HG03442 (cell line): Measurements from ENCODE around the gene MYH15.
A peak's percentile ranks its signal among the peaks of the same experiment; 100 is the strongest.

ENCODE experiments used
- ATAC-seq: cut with Tn5 transposase; IDR thresholded peaks from one replicate; pipeline ENCODE4 v1.9.1; 2021; ENCODE audit warnings: mild to moderate bottlenecking, moderate library complexity; ENCODE audit not compliant: unreplicated experiment

Gene MYH15

DNA sequence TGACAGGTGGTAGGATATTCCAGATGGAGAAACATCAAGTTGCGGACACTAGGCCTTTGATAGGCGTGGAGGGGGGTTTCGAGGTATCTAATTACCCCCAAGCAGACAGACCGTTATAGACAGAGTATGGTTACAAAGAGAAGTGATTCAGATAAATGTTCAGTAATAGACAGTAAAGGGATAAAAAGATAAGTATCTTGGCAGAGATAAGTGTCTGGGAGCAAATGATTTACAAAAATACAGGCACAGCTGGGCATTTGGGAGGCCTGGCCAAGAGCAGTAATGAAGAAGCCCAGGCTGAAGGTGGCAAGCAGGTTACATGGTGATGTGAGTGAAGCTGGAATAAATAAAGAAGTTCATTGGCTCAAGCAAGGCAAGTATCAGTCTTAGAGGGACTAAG lies 659 bp upstream of the MYH15 start:
- ATAC-seq, result no peak

DNA sequence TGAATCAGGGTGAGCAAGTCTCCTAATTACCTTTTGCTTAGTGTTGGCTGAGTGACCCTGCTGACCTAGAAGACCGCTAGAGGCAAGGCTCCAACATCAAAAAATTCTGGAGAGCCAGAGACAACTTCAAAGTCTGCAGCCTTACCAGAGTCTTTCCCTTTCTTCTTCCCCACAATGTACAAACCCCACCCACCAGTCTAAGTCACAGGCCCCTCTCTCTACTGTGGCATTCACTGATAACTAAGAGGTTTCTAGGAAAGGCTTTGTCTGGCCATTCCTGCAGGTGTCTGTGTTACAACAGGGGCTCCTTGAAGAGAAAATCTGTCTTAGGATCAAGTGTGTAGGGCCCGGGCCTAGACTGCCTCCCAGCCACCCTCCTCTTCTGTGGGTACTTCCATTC lies 525 bp downstream of the MYH15 start:
- no peak for ATAC-seq

DNA sequence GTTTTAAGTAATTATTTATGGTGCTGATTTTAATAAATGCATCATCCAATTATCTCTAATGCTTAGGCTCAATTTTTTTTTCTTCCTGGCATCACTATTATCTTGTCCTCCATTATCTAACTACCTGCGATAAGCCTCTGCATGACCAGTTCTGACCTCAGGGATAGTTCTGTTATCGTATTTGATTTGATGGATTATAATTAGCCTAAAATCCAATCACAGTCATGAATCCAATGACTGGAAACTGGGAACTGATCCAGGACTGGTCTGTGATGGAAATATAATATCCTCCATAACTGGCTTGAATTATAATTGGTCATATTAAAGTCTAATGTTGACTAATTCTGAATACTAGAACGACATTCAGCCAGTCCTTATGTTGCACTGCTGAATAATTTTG lies 1.1 kb downstream of the MYH15 start:
- ATAC-seq, result no peak

DNA sequence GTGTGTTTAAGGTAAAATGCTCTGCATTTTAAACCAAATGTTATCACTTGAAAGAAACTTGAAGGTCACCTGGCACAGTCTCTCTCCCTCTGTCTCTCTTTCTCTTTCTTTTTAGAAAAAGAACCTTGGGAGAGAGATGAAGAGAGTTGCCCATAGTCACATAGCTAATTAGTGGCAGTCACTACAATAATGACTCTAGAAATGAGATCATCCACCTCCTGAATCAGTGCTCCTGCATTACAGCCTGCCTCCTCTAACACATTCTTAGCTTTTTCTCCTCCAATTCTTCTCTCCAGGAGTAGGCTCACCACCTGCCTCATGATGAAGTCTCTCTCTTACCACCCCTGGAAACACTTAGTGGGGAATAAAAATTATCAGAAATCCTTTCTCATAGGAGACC lies 2.5 kb downstream of the MYH15 start:
- no peak for ATAC-seq

DNA sequence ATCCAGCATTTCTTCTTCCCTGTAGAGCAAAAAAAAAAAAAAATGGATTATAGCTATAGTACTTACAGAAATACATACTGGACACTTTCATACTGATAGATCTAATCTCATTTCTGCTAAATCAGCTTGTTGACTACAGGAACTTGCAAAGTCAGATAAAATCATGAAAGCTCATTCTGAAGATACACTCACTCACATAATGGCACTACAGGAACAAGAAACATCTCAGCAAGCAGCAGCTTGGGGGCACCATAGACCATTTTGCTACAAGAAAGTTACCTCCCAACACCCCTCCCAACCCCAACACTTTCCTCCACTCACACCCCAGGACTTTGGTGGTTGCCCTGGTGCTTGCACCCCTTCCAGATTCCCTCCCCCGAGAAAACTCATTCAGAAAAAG lies 4.6 kb downstream of the MYH15 start:
- no peak for ATAC-seq

DNA sequence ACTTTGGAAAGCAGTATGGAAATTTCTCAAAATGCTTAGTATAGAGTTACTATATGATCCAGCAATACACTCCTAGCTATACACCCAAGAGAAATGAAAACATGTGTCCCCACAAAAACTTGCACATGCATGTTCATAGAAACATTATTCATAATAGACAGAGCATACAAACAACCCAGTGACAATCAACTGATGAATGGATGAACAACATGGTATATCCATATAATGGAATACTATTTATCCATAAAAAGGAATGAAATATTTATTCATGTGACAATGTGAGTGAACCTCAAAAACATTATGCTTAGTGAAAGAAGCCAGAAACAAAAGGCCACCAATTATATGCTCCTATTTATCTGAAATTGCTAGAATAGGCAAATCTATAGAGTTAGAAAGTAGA lies 6.7 kb downstream of the MYH15 start:
- no peak for ATAC-seq

DNA sequence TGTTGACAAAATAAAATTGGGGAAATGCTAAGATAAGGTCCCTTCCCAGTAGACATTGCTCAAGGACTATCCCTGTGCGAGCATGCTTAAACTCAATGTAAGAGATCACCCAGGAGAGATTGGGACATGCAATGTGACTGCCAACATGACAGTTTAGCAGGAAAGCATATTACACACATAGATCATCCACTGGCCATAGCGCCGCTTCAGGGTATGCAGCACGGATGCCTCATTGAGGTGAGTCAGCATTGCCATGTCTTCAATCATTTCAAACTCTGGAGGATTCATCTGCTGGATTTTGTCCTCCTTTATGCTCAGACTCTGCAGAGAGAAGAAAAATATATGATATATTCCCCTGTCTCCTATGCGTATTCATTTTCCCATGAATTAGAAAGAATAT lies 8.9 kb downstream of the MYH15 start:
- no peak for ATAC-seq

DNA sequence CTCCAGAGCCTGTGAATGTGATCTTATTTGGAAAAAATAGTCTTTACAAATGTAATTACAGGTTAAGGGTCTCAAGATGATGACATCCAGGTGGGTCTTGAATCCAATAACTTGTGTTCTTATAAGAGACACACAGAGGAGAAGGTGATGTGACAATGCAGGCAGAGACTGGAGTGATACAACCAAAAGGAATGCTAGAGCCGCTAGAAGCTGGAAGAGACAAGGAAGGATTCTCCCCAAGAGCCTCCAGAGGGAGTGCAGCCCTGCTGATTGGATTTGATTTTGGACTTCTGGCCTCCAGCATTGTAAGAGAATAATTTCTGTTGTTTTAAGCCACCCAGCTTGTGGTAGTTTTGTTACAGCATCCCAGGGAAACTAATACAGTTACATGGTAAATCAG lies 9.7 kb downstream of the MYH15 start:
- no peak for ATAC-seq

DNA sequence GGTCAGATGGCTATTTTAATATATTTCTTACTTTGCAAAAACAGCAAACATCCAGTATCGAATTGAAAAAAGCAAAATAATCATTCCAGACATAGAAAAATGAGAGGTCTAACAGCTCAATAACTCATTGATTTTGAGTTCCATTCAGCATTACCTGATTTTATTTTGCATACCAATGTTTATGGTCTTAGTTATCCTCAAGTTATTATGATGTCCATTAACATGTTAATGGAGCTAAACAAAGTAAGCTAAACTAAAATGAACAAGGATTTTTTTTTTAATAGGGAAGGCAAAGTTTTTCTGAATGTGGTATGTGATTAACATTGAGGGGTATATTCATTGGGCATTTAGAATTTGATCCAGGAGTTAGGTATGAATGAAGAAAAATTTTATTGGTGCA lies 13.1 kb downstream of the MYH15 start:
- ATAC-seq, result no peak

DNA sequence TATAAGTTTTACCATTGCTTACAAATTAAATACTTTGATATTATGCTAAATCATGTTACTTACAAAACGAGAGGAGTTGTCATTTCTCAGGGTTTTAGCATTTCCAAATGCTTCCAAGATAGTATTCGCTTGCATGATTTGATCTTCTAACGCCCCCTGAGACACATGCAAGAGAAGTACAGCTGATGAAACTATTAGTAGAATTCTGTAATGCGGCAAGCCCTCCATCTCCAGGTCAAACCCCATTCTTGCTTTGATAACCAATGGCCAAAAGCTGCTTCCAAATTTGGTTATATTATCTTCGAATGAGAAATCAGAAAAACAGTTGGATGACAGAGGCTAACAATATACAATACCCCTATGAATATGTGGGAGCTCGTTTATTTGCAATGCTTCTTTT lies 14.7 kb downstream of the MYH15 start:
- no peak for ATAC-seq

DNA sequence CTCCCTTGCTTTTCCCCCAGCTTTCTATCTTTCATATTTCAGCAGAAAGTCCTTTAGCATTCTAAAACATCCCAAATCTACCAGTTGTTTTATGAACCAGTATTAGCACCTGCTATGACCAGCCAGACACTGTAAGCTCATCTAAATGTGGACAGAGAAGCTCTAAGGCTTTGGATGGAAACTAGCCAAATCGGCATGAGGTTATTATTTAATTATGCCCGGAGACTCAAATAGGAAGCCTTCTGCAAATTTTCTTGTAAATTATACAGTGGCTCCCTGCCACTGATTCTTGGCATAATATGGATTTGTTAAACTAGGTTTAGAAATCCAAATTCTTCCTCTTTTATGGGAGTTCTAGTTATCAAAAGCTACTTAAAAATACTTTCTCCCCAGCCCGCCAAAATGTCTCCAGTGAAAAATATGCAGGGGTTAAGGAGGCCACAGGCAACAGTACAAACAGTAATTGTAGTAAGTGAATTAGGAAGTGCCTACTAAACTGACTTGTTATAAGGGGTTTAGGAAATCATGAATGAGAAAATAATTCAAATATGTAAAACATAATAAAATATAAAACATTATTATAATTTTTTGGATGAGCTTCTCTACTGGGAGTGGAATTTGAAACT lies 15.4 kb downstream of the MYH15 start:
- ATAC-seq, result no peak

DNA sequence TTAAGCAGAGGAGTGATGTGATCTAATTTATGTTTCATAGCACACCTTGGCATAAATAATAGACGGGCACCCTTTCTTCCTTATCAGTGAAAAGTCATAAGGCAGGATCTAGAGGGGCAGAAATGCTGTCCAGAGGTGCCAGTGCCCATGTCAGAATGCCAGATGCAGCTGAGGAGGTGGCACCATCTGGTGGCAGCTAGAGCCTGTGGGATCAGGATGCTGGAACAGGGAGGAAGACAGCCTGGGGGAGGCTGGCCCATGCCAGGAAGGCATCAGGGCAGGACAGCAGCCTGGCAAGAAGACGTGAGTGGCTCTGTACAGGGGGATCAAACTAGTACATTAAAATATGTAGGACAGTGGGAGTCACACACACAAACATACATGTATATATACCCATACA lies 16.5 kb downstream of the MYH15 start:
- ATAC-seq, result no peak

DNA sequence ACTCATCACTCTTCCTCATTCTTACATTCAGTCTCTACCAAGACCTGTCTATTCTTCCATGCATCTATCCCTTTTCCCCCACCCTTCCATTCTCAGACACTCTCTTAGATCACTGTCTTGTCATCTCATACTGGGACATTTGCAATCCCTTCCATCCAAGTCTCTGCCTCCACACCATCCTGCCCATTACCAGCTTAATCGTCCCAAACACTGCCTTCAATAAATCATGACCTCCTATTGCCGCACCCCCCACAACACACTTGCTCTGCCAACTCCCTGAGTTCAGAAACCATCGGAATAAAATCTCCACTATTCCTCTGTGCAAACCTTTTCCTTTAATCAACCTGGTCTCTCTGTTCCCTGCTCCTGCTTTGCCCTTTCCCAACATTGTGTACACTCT lies 18.9 kb downstream of the MYH15 start:
- ATAC-seq, result no peak

DNA sequence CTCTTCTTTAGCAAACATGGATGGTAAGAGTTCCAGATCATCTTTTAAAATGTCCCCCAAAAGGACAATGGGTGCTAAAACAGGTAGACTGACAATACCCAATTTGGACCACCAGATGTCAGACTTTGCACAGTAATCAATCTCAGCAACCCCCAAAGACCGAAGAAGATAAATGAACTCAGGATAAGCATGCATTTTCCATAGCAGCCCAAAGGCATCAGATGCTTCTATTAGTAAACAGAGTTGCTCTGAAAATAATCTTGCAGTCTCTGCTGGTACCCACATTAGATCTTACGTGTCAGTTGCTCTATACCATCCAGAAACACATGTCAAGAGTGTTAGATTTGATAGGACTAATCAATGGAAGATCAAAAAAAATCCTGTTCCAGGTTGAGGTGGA lies 20.6 kb downstream of the MYH15 start:
- peak; percentile 73 for ATAC-seq

DNA sequence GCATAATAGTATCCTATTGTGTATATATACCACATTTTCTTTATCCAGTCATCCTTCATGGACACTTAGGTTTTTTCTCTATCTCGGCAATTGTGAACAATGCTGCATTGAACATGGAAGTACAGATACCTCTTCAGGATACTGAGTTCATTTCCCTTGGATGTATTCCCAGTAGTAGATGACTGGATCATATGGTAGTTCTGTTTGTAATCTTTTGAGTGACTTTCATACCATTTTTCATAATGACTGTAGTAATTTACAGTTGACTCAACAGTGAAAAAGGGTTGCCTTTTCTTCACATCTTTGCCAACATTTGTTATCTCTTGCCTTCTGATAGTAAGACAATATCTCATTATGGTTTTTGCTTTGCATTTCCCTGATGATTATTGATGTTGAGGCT lies 21.8 kb downstream of the MYH15 start:
- no peak for ATAC-seq

DNA sequence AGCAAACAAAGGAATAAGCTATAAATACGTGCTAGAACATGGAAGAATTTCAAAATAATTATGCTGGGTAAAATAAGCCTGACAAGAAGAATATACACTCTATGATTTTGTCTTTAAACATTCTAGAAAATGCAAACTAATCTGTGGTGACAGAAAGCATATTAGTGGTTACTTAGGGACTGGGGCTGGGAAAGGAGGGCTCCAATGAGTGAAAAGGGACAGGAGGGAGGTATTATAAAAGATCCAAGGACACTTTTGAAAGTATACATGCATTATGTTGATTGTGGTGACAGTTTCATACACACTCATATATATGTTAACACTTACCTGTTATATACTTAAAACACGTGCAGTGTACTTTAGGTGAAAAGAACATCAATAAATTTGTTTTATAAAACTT lies 23.0 kb downstream of the MYH15 start:
- no peak for ATAC-seq

DNA sequence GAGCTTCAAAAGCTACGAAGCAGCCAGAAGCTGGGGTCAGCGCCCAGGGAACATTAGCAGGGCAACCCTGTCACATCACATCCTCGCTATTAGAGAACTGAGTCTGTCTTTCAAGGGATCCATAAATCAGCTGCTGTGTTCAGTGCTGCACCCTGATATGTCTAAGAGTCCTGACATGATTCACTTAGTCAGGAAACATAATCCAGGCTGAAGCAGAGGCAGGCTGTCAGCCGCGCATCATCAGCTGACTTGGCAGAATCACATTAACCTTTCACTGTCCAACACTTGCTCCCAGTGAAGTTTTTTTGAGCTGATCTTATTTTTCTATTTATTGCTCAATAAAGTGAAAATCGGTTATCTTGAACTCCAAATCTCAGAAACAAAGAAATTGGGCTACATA lies 23.5 kb downstream of the MYH15 start:
- no peak for ATAC-seq

DNA sequence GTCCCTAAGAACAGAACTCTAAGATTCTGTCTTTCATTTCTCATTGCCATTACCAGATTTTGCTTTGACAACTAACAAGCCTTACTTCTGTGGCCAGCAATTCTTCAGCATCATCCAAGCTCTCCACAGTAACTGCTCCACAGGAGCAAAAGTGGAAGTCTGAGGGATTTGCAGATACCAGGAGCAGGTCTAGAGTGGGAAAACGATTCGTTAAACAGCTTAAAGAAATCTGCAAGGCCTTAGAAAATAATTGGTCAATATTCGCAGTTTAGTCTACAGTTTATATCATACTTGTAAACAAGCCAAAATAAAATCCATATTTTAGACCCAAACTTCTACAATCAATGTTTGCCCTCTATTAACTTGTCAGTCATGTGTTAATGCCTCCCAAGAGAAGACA lies 24.1 kb downstream of the MYH15 start:
- no peak for ATAC-seq

DNA sequence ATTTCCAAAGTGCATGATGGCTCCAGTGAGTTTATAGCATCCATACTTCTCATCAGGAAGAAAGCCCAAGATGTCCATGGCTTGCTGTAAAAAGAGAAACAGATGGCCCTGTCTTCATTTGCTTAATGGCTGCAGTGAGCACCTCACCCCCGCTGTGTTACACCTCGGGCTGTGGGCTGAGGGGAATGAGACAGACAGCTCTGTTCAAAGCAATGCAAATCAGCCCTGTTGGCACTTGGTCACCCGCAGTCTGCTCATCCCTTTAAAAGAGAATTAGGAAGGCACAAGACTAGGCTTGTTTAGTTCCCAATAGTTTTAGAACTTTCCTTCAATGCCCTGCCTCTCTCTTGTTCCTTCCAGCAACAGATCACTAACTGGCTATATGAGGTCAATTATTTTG lies 25.2 kb downstream of the MYH15 start:
- no peak for ATAC-seq

DNA sequence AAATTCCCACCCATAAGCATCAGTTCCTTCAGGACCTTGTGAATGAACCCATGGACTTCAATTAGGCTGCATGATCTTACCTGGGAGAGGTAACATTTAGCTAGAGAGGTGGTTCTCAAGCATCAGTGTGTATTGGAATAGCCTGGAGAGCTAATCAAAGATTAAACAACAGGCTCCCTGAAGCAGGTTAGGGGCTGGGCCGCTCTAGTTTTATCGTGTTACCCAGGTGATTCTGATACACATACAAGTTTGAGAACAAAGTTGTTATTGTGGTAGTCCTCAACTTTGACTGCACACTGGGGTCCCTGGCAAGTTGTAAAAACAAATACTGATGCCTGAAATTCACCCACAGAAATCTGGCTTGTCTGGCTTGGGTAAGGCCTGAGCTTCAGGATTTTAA lies 31.2 kb downstream of the MYH15 start:
- ATAC-seq, result no peak

DNA sequence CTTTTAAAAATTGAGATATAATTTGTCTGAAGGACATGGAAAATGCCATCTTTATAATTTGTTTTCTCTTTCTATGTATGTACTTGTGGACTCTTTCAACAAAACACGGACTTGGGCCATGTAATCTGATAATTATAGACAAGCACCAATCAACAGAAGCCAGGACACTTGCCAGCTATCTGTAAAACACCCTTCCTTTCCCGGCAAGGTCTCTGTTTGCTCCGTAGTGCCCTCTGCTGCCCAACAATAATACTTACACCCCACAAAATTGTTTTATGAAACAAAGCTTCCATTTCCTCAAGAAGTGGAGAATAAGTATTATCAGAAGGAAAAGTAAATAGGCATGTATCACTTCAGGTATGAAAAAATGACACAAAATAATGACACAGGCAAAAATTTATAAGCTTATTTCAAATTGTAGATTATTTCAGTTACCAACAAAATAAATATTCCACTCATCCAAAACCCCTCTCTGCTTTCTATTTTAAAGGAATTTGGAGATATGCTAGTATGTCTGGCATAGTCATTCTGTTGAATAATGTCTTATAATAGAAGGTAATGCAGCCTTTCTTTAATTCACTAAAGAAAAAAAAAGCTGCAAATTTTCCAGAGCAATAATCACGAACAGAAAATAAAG lies 32.8 kb downstream of the MYH15 start:
- peak; percentile 73 for ATAC-seq

DNA sequence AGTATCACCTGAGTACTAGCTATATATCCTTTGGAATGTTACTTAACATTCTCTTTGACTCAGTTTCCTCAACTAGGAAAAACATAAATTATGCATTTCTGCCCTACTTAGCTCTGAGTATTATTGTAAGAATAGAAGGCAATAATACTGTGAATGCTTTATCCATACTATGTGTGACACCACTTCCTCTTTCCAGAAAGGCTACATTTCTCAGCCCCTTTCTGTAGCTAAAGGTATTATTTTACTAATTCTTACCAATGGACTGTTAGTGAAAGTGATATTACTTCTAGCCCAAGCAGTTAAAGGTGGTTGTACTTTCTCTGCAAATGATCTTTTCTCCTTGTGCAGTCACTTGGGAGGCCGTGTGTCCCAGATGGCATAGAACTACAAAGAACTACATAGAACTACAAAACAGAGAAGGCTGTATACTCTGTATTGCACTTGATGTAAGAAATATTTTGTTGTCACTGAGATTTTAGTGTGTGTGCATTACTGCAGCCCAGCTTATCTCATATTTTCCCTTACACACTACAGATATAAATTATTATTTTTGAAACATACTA lies 35.1 kb downstream of the MYH15 start:
- ATAC-seq, result no peak

DNA sequence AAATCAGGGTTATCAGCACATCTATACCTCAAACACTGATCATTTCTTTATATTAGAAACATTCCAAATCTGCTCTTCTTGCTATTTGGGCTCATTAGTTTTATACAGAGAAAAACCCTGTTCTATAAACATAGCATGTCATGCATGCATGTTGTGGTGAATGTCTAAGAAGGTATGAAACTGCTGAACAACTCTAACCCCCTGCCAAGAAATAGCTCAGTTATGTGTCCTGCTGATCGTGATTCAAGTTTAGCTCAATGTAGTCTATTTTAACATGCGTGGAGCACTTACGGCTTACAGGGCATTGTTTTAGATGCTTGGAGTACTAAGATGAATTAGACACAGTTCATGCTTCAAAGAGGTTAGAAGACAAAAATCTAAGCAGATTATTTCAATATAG lies 35.8 kb downstream of the MYH15 start:
- no peak for ATAC-seq
